GM12865 (cell line): ENCODE results near the gene FOXA1.
"Not testable (repeated sequence)": the region's sequence is repeated elsewhere in the genome, so short reads cannot be mapped to it uniquely, and the experiment has no call there.

Experiments
- DNase-seq: peaks from one replicate; pipeline ENCODE4 v3.0.0; 2010; ENCODE audit warnings: low read depth
- H3K4me3 ChIP-seq: 2 replicates; pipeline ENCODE4 v1.5.1; 2011; ENCODE audit warnings: mild to moderate bottlenecking, low read depth, low read length, control low read depth
- CTCF ChIP-seq: IDR thresholded peaks from 2 replicates; pipeline ENCODE4 v1.5.1; 2011; ENCODE audit warnings: low read length, control low read depth, low read depth, inconsistent platforms; ENCODE audit not compliant: insufficient read depth; ENCODE audit errors: missing control alignments

Gene FOXA1

GRCh38 chr14:37558740-37559139, 36.3 kb downstream of the FOXA1 start:
- H3K4me3 ChIP-seq: no peak overlapping the region
- no peak for TF ChIP-seq CTCF

GRCh38 chr14:37555596-37555995, 39.5 kb downstream of the FOXA1 start:
- not testable (repeated sequence) for H3K4me3 ChIP-seq, DNase-seq

More at GRCh38 chr14:37558740-37559139, 36.3 kb downstream of the FOXA1 start:
- DNase-seq: no peak

- no peak for DNase-seq
- no peak overlapping the region for H3K4me3 ChIP-seq
- TF ChIP-seq CTCF: no peak
Measured at GRCh38 chr14:37553935-37554550, 41.0 kb downstream of the FOXA1 start.

- DNase-seq: no peak
- TF ChIP-seq CTCF: no peak
- H3K4me3 ChIP-seq: no peak overlapping the region
Measured at GRCh38 chr14:37551119-37551518, 43.9 kb downstream of the FOXA1 start.

GRCh38 chr14:37550511-37550910, 44.5 kb downstream of the FOXA1 start:
- no peak for TF ChIP-seq CTCF
- no peak overlapping the region for H3K4me3 ChIP-seq
- DNase-seq: no peak

- no peak for TF ChIP-seq CTCF
- H3K4me3 ChIP-seq: no peak overlapping the region
- DNase-seq: no peak
Measured at GRCh38 chr14:37546621-37547447, 48.2 kb downstream of the FOXA1 start.

- no peak for TF ChIP-seq CTCF
Measured at GRCh38 chr14:37545174-37545573, 49.9 kb downstream of the FOXA1 start.

More at GRCh38 chr14:37545174-37545573, 49.9 kb downstream of the FOXA1 start:
- H3K4me3 ChIP-seq: no peak overlapping the region
- DNase-seq: no peak
